VCaP (cell line): ENCODE results near the gene GAK.

ENCODE experiments used
- H3K27ac ChIP-seq: fragments of 450-650 bp; 2 replicates; pipeline ENCODE4 v1.5.1; 2017
- CTCF ChIP-seq: fragments of 450-650 bp; conservative IDR thresholded peaks from 2 replicates; pipeline ENCODE4 v1.5.1; 2017; ENCODE audit warnings: mild to moderate bottlenecking, moderate library complexity

GAK gene

GRCh38 chr4:903066-904046, 28.8 kb downstream of the GAK start:
- TF ChIP-seq CTCF: no peak
- H3K27ac ChIP-seq: no peak overlapping the region

GRCh38 chr4:901192-901910, 30.8 kb downstream of the GAK start:
- no peak for TF ChIP-seq CTCF
- no peak overlapping the region for H3K27ac ChIP-seq

- H3K27ac ChIP-seq: no peak overlapping the region
- TF ChIP-seq CTCF: no peak
Observed at GRCh38 chr4:900721-901120, 31.4 kb downstream of the GAK start.

GRCh38 chr4:900073-900472, 32.0 kb downstream of the GAK start:
- TF ChIP-seq CTCF: no peak
- H3K27ac ChIP-seq: no peak overlapping the region

GRCh38 chr4:899556-899906, 32.6 kb downstream of the GAK start:
- no peak for TF ChIP-seq CTCF
- no peak overlapping the region for H3K27ac ChIP-seq

GRCh38 chr4:898869-899555, 33.1 kb downstream of the GAK start:
- no peak for TF ChIP-seq CTCF
- no peak overlapping the region for H3K27ac ChIP-seq

GRCh38 chr4:898123-898522, 34.0 kb downstream of the GAK start:
- H3K27ac ChIP-seq: no peak overlapping the region
- no peak for TF ChIP-seq CTCF
